ENCODE data around the gene ARMC5. TPM values are rescaled to one million over a fixed set of nuclear protein-coding genes. Genes with fewer than 3 reads are reported as not detected.

ARMC5 gene
- total RNA-seq, 1 experiment from 2014 or later: 11.8 TPM

- Histone ChIP-seq H3K9me2 (ENCODE audit: insufficient read depth) (no peaks in the 10 kb centered on the region), H3K4me3 (replicated peaks in 1 of 2; ENCODE audit: low read depth in 1 of 2, low read length in 2 of 2) (no peak overlapping the region), H3K27me3 (ENCODE audit: insufficient read depth, low read length) (no peaks in the 10 kb centered on the region), H2AFZ (ENCODE audit: low read depth, low read length, poor library complexity, severe bottlenecking) (no peak overlapping the region), H4K20me1 (ENCODE audit: insufficient read depth) (no peaks in the 10 kb centered on the region), H3K36me3 (ENCODE audit: control insufficient read depth in 1 of 2, insufficient read depth in 2 of 2, low read length in 2 of 2) (no peaks in the 10 kb centered on the region), H3K79me2 (ENCODE audit: insufficient read depth, low read length) (no peaks in the 10 kb centered on the region), H3K9ac (ENCODE audit: low read length) (no peak overlapping the region), H3K27ac (ENCODE audit: low read depth, low read length) (no peak overlapping the region), H3K4me1 (ENCODE audit: control insufficient read depth in 1 of 2, insufficient read depth in 2 of 2, low read length in 2 of 2) (peaks cover 3 to 9% of the 10 kb centered on the region in 2 experiments; a peak in 3 of 4 replicates), H3K4me2 (ENCODE audit: low read length) (no peak overlapping the region), H3K9me3 (ENCODE audit: control insufficient read depth in 1 of 2, insufficient read depth in 1 of 2, low read depth in 1 of 2, low read length in 2 of 2) (no peaks in the 10 kb centered on the region)
- POLR2A ChIA-PET: no interaction called here
- intact Hi-C loops (cut with micrococcal nuclease): no loop called here
- RAD21 ChIA-PET (ENCODE audit: low non-redundant PET in 1 of 2, low total read pairs in 2 of 2, uncharacterized antibody in 2 of 2, unreplicated experiment in 2 of 2): no interaction called here
- BruUV-seq (replicated peaks): no TSS peak
- DNase-seq (ENCODE audit: low read depth, low spot score): no peak
- ATAC-seq: no peak
- TF ChIP-seq SIN3A (IDR thresholded peaks at IDR 0.05; ENCODE audit: low read depth) (no peak), ZNF274 (IDR thresholded peaks at IDR 0.05; ENCODE audit: low read depth, low read length) (no peak), ATF3 (IDR thresholded peaks at IDR 0.05) (no peak), EGR1 (IDR thresholded peaks at IDR 0.05; ENCODE audit: low read depth) (no peak), JUND (IDR thresholded peaks at IDR 0.05) (no peak), CEBPB (IDR thresholded peaks at IDR 0.05; ENCODE audit: low read depth) (no peak)
- CTCF ChIA-PET: no interaction called here
These were observed 28.8 kb upstream of the ARMC5 start for GRCh38 chr16:31430380-31431052.

GRCh38 chr16:31435341-31436220, 23.7 kb upstream of the ARMC5 start:
- Histone ChIP-seq H3K4me2 (ENCODE audit: low read length) (peak overlapping the region; percentile 70), H4K20me1 (ENCODE audit: insufficient read depth) (no peaks in the 10 kb centered on the region), H3K27me3 (ENCODE audit: insufficient read depth, low read length) (no peaks in the 10 kb centered on the region), H3K4me1 (ENCODE audit: control insufficient read depth in 1 of 2, insufficient read depth in 2 of 2, low read length in 2 of 2) (peaks cover 6 to 12% of the 10 kb centered on the region in 2 experiments; a peak in 3 of 4 replicates), H3K9me2 (ENCODE audit: insufficient read depth) (no peaks in the 10 kb centered on the region), H3K9ac (ENCODE audit: low read length) (no peak overlapping the region), H3K36me3 (ENCODE audit: control insufficient read depth in 1 of 2, insufficient read depth in 2 of 2, low read length in 2 of 2) (no peaks in the 10 kb centered on the region), H3K79me2 (ENCODE audit: insufficient read depth, low read length) (no peaks in the 10 kb centered on the region), H2AFZ (ENCODE audit: low read depth, low read length, poor library complexity, severe bottlenecking) (no peak overlapping the region), H3K9me3 (ENCODE audit: control insufficient read depth in 1 of 2, insufficient read depth in 1 of 2, low read depth in 1 of 2, low read length in 2 of 2) (no peaks in the 10 kb centered on the region), H3K27ac (ENCODE audit: low read depth, low read length) (peak overlapping the region; percentile 8; the same call in 1 of the 2 replicates), H3K4me3 (replicated peaks in 1 of 2; ENCODE audit: low read depth in 1 of 2, low read length in 2 of 2) (peak overlapping the region in 1 of 2 experiments; percentile 37; a peak in 1 of 4 replicates)
- BruUV-seq (replicated peaks): no TSS peak
- TF ChIP-seq JUND (IDR thresholded peaks at IDR 0.05) (peak; percentile 9; the same call in 1 of the 2 replicates), FOSL1 (IDR thresholded peaks at IDR 0.05; ENCODE audit: low read depth) (peak; percentile 42; the same call in 1 of the 2 replicates), SIN3A (IDR thresholded peaks at IDR 0.05; ENCODE audit: low read depth) (no peak)
- peak; percentile 92 for ATAC-seq
- intact Hi-C loops (cut with micrococcal nuclease): no loop called here
- ChIA-PET POLR2A (no interaction called here), CTCF (interaction anchor here (1.4 to 1.8 kb wide), 2 partner anchors 10 to 482 kb away, joined by 3 to 5 read pairs; no protein-coding TSS in a partner anchor), RAD21 (ENCODE audit: low non-redundant PET in 1 of 2, low total read pairs in 2 of 2, uncharacterized antibody in 2 of 2, unreplicated experiment in 2 of 2) (no interaction called here)
- no peak for DNase-seq (ENCODE audit: low read depth, low spot score)

Measured in HCT116 (cell line).